OCI-LY3 (cell line): ENCODE measurements around the gene TMSB10.
A peak's percentile ranks its signal among the peaks of the same experiment; 100 is the strongest.

Experiments
- H2AFZ ChIP-seq: fragments of 200-600, 300-600 bp; shearing (Covaris generic); 2 replicates; pipeline ENCODE4 v1.6.0; 2014; ENCODE audit warnings: antibody characterized with exemption, low read depth, low read length
- H3K27ac ChIP-seq: fragments of 200-600, 300-600 bp; sonication (generic); 2 replicates; pipeline ENCODE4 v1.5.1; 2014; ENCODE audit warnings: mild to moderate bottlenecking, low read length, moderate library complexity, mixed read lengths
- H3K27me3 ChIP-seq: fragments of 200-600, 300-600 bp; sonication (generic); 2 replicates; pipeline ENCODE4 v1.6.1; 2014; ENCODE audit warnings: low read depth, low read length, mixed read lengths
- H3K36me3 ChIP-seq: fragments of 200-600, 300-600 bp; sonication (generic); replicated peaks from 2 replicates; pipeline ENCODE3; 2014; ENCODE audit warnings: low read depth, low read length, mixed read lengths
- H3K4me1 ChIP-seq: fragments of 300-600, 200-600 bp; sonication (generic); 2 replicates; pipeline ENCODE4 v1.6.1; 2014; ENCODE audit warnings: low read length, mixed read lengths
- H3K4me2 ChIP-seq: fragments of 200-600, 300-600 bp; sonication (generic); 2 replicates; pipeline ENCODE4 v1.6.1; 2014; ENCODE audit warnings: low read length, mixed read lengths
- H3K4me3 ChIP-seq: fragments of 300-600, 200-600 bp; sonication (generic); 2 replicates; pipeline ENCODE4 v1.5.1; 2014; ENCODE audit warnings: antibody characterized with exemption, mild to moderate bottlenecking, low read length, moderate library complexity
- H3K79me2 ChIP-seq: fragments of 300-600, 200-600 bp; shearing (Covaris generic); 2 replicates; pipeline ENCODE4 v1.6.1; 2014; ENCODE audit warnings: mild to moderate bottlenecking, low read length, mixed read lengths
- H3K9ac ChIP-seq: fragments of 300-600, 200-600 bp; shearing (Covaris generic); 2 replicates; pipeline ENCODE4 v1.6.0; 2014; ENCODE audit warnings: mild to moderate bottlenecking, low read length, moderate library complexity
- H3K9me3 ChIP-seq: fragments of 200-600, 300-600 bp; shearing (Covaris generic); 2 replicates; pipeline ENCODE4 v1.6.1; 2014; ENCODE audit warnings: low read length, mixed read lengths; ENCODE audit not compliant: insufficient read depth
- H4K20me1 ChIP-seq: fragments of 200-600, 300-600 bp; sonication (generic); 2 replicates; pipeline ENCODE4 v1.6.1; 2016; ENCODE audit warnings: low read length, mixed read lengths; ENCODE audit not compliant: insufficient read depth
- EZH2phosphoT487 ChIP-seq: fragments of 200-600 bp; shearing (Covaris generic); IDR thresholded peaks from 2 replicates; pipeline ENCODE4 v1.6.1; 2018; ENCODE audit warnings: antibody characterized with exemption, mixed run types, low read depth
- TF ChIP-seq, protein P1 (sequence below): fragments of 200-600, 300-600 bp; sonication (generic); IDR thresholded peaks from 2 replicates; pipeline ENCODE4 v1.5.1; 2014; ENCODE audit warnings: antibody characterized with exemption, low read length, low read depth

The TMSB10 gene

DNA sequence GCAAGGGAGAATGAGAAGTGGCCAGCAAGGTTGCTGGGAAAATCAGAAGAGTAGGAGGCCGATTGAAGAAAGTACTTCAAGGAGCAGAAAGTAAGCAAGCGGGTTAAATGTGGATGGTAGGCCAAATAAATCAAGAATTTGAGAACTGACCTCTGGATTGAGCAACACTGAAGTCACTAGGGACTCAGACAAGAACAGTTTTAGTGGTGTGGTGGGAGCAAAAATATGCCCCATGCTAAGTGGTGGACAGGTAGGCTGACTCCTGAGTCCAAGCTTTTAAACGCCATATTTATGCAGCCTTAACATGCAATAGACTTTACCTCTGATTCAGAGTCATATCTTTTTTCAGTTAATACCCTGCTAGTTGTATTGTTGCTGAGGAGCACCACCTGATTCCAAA is 29.1 kb upstream of the TMSB10 start:
- Histone ChIP-seq H3K27me3 (no peaks in the 10 kb centered on the region), H3K79me2 (peaks cover 7% of the 10 kb centered on the region; the same call in 1 of the 2 replicates), H3K9me3 (no peaks in the 10 kb centered on the region), H3K36me3 (peaks cover 5% of the 10 kb centered on the region), H2AFZ (no peak overlapping the region), H3K4me2 (no peak overlapping the region), H4K20me1 (peaks cover 4% of the 10 kb centered on the region; the same call in 1 of the 2 replicates), H3K9ac (no peak overlapping the region), H3K4me3 (no peak overlapping the region), H3K4me1 (peaks cover 10% of the 10 kb centered on the region), H3K27ac (no peak overlapping the region)
- no peak for TF ChIP-seq EZH2phosphoT487

DNA sequence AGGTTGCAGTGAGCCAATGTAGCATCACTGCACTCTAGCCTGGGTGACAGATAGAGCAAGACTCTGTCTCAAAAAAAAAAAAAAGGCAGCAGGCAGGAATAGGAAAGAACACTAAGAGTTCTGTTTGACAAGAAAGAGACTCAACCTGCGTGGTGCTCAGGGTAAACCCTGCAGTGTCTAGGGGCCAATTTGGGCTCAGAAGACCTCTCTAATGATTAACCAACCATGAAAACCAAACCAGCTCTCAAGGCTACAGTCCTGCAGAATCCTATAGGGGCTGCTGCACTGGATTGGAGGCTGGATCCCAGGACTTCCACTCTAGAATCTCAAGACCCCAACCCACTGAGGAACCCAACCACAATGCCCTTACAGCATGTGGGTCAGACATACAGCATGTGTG is 27.0 kb upstream of the TMSB10 start:
- TF ChIP-seq EZH2phosphoT487 = no peak
- TF ChIP-seq, protein P1, sequence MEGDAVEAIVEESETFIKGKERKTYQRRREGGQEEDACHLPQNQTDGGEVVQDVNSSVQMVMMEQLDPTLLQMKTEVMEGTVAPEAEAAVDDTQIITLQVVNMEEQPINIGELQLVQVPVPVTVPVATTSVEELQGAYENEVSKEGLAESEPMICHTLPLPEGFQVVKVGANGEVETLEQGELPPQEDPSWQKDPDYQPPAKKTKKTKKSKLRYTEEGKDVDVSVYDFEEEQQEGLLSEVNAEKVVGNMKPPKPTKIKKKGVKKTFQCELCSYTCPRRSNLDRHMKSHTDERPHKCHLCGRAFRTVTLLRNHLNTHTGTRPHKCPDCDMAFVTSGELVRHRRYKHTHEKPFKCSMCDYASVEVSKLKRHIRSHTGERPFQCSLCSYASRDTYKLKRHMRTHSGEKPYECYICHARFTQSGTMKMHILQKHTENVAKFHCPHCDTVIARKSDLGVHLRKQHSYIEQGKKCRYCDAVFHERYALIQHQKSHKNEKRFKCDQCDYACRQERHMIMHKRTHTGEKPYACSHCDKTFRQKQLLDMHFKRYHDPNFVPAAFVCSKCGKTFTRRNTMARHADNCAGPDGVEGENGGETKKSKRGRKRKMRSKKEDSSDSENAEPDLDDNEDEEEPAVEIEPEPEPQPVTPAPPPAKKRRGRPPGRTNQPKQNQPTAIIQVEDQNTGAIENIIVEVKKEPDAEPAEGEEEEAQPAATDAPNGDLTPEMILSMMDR = no peak
- no peaks in the 10 kb centered on the region for H3K9me3 ChIP-seq
- H3K4me2 ChIP-seq = no peak overlapping the region

DNA sequence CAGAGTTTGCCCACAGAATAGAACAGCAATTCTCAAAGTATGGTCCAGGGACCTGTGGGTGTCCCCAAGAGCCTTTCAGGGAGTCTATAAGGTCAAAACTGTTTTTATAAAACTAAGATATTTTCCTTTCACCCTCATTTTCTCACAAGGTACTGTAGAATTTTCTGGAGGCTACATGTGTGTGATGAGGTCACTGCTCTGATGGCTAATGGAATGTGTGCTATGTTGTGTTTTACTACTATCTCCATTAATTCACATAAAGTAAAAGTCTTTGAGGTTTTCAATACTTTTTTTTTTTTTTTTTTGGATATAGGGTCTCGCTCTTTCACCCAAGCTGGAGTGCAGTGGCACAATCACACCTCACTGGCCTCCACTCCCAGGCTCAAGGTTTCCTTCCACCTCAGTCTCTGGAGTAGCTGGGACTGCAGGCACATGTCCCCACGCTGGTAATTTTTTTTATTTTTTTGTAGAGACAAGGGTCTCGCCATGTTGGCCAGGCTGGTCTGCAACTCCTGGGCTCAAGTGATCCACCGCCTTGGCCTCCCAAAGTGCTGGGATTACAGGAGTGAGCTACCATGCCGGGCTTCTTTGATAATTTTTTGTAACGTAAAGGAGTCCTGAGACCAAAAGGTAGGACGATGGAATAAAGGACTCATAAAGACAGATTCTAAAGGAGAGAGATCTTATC is 26.4 kb upstream of the TMSB10 start:
- TF ChIP-seq, protein P1 = no peak
- TF ChIP-seq EZH2phosphoT487 = no peak
- peak overlapping the region; percentile 86 for H3K4me3 ChIP-seq
- H3K9me3 ChIP-seq = no peaks in the 10 kb centered on the region
- no peak overlapping the region for H2AFZ ChIP-seq
- peak overlapping the region; percentile 90 for H3K4me2 ChIP-seq
- no peak overlapping the region for H3K27ac ChIP-seq
- no peaks in the 10 kb centered on the region for H3K27me3 ChIP-seq
- H3K4me1 ChIP-seq = peaks cover 16% of the 10 kb centered on the region
- H3K36me3 ChIP-seq = peaks cover 5% of the 10 kb centered on the region
- H3K79me2 ChIP-seq = peaks cover 7% of the 10 kb centered on the region; the same call in 1 of the 2 replicates
- H4K20me1 ChIP-seq = peaks cover 4% of the 10 kb centered on the region; the same call in 1 of the 2 replicates
- H3K9ac ChIP-seq = 0 out of 2 replicates have a peak overlapping the region, but pooled peaks have one; percentile 10

More for the DNA sequence above, 27.0 kb upstream of the TMSB10 start:
- Histone ChIP-seq H3K4me1 (peaks cover 16% of the 10 kb centered on the region), H2AFZ (no peak overlapping the region), H4K20me1 (peaks cover 4% of the 10 kb centered on the region; the same call in 1 of the 2 replicates), H3K4me3 (no peak overlapping the region), H3K27me3 (no peaks in the 10 kb centered on the region), H3K36me3 (peaks cover 5% of the 10 kb centered on the region), H3K27ac (no peak overlapping the region), H3K79me2 (peaks cover 7% of the 10 kb centered on the region; the same call in 1 of the 2 replicates), H3K9ac (no peak overlapping the region)

DNA sequence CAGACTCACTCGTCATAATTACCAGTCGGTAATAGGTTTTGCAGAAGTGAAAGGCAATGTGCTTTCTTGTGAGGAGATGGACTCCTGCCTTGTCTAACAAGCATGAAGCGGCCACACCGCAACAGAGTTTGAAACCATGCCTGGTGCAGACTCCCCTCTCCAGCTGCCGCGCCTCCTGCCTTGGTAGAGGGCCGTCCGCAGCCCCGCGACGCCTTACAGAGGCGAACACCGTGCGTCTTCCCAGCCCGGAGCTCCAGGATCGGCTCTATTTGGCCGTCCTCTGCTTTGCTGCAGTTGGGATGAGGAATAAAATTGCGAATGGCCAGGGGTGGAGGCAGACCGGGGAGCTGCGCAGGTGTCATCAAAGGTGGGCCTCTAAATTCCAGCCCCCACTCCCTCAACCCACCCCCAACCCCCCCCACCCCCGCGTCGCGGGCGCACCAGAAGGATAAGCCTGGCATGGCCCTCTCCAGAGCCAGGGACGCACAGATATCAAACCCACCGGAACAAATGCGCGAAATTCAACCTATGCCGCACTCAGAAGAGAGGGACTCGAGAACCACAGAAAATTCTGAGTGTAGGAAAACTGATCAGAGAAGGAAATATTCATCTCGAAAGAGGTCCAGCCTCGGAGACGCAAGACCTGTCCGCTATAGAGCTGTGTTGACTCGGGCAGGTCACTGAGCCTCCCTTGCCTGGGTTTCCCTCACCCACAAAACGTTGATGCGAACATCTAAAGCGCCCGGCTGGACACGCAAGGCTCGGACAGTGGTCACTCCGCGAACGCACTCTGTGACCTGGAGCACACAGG is 25.7 kb upstream of the TMSB10 start:
- peaks cover 4% of the 10 kb centered on the region; the same call in 1 of the 2 replicates for H3K79me2 ChIP-seq
- H3K9me3 ChIP-seq = no peaks in the 10 kb centered on the region
- peak overlapping the region; percentile 72 for H3K9ac ChIP-seq
- peaks cover 16% of the 10 kb centered on the region for H3K4me1 ChIP-seq
- TF ChIP-seq EZH2phosphoT487 = no peak
- TF ChIP-seq, protein P1 = no peak
- H3K4me2 ChIP-seq = peak overlapping the region; percentile 90
- no peaks in the 10 kb centered on the region for H3K36me3 ChIP-seq
- H3K4me3 ChIP-seq = peak overlapping the region; percentile 86
- peaks cover 4% of the 10 kb centered on the region; the same call in 1 of the 2 replicates for H4K20me1 ChIP-seq
- no peaks in the 10 kb centered on the region for H3K27me3 ChIP-seq
- H3K27ac ChIP-seq = no peak overlapping the region
- peak overlapping the region; percentile 67; the same call in 1 of the 2 replicates for H2AFZ ChIP-seq
